ENCODE results near the gene SEC14L2. TPM values are rescaled to one million over a fixed set of nuclear protein-coding genes. Genes with fewer than 3 reads are reported as not detected.

The SEC14L2 gene
- total RNA-seq, 3 donors from 2014 or later, result 5.3 to 45.7 (median 29.5) TPM

GRCh38 chr22:30371321-30371720 lies 25.5 kb upstream of the SEC14L2 start:
- H3K4me1 ChIP-seq, result no peaks in the 10 kb centered on the region
- no peaks in the 10 kb centered on the region for H3K36me3 ChIP-seq
- H3K27me3 ChIP-seq, result no peaks in the 10 kb centered on the region
- H3K4me3 ChIP-seq, result no peak overlapping the region
- no peak for DNase-seq (ENCODE audit: low spot score in 2 of 2)
- TF ChIP-seq POLR2A (IDR thresholded peaks at IDR 0.05) (no peak), CTCF (IDR thresholded peaks at IDR 0.05) (no peak), POLR2AphosphoS5 (IDR thresholded peaks at IDR 0.05) (no peak)
- no peaks in the 10 kb centered on the region for H3K9me3 ChIP-seq
- no peak overlapping the region for H3K27ac ChIP-seq
- intact Hi-C loops (cut with DNase I; ENCODE audit: low total_unique reads), result no loop called here

- Histone ChIP-seq H3K4me1 (no peaks in the 10 kb centered on the region), H3K27ac (no peak overlapping the region), H3K4me3 (no peak overlapping the region), H3K9me3 (no peaks in the 10 kb centered on the region), H3K36me3 (no peaks in the 10 kb centered on the region), H3K27me3 (no peaks in the 10 kb centered on the region)
- no peak for DNase-seq (ENCODE audit: low spot score in 2 of 2)
- intact Hi-C loops (cut with DNase I; ENCODE audit: low total_unique reads), result no loop called here
- TF ChIP-seq CTCF (IDR thresholded peaks at IDR 0.05) (no peak), POLR2AphosphoS5 (IDR thresholded peaks at IDR 0.05) (no peak), POLR2A (IDR thresholded peaks at IDR 0.05) (no peak)
Measured at GRCh38 chr22:30371981-30372380, 24.8 kb upstream of the SEC14L2 start.

GRCh38 chr22:30372915-30373314 lies 23.9 kb upstream of the SEC14L2 start:
- Histone ChIP-seq H3K27me3 (no peaks in the 10 kb centered on the region), H3K27ac (no peak overlapping the region), H3K4me3 (no peak overlapping the region), H3K4me1 (no peaks in the 10 kb centered on the region), H3K9me3 (no peaks in the 10 kb centered on the region), H3K36me3 (no peaks in the 10 kb centered on the region)
- intact Hi-C loops (cut with DNase I; ENCODE audit: low total_unique reads), result no loop called here
- DNase-seq (ENCODE audit: low spot score in 2 of 2), result no peak
- TF ChIP-seq POLR2AphosphoS5 (IDR thresholded peaks at IDR 0.05) (no peak), POLR2A (IDR thresholded peaks at IDR 0.05) (no peak), CTCF (IDR thresholded peaks at IDR 0.05) (no peak)

- no peak overlapping the region for H3K4me3 ChIP-seq
- no peaks in the 10 kb centered on the region for H3K27me3 ChIP-seq
- no peak for TF ChIP-seq CTCF (IDR thresholded peaks at IDR 0.05)
- no peak for TF ChIP-seq POLR2A (IDR thresholded peaks at IDR 0.05)
- TF ChIP-seq POLR2AphosphoS5 (IDR thresholded peaks at IDR 0.05), result no peak
- DNase-seq (ENCODE audit: low spot score in 2 of 2), result no peak
- intact Hi-C loops (cut with DNase I; ENCODE audit: low total_unique reads), result no loop called here
- no peaks in the 10 kb centered on the region for H3K4me1 ChIP-seq
- H3K27ac ChIP-seq, result no peak overlapping the region
- no peaks in the 10 kb centered on the region for H3K9me3 ChIP-seq
- H3K36me3 ChIP-seq, result no peaks in the 10 kb centered on the region
Measured at GRCh38 chr22:30373331-30374325, 23.2 kb upstream of the SEC14L2 start.

GRCh38 chr22:30375312-30375849 lies 21.4 kb upstream of the SEC14L2 start:
- DNase-seq (ENCODE audit: low spot score in 2 of 2), result no peak
- Histone ChIP-seq H3K36me3 (no peaks in the 10 kb centered on the region), H3K4me3 (no peak overlapping the region), H3K4me1 (no peaks in the 10 kb centered on the region), H3K27me3 (no peaks in the 10 kb centered on the region), H3K27ac (no peak overlapping the region), H3K9me3 (no peaks in the 10 kb centered on the region)
- intact Hi-C loops (cut with DNase I; ENCODE audit: low total_unique reads), result no loop called here
- no peak for TF ChIP-seq POLR2AphosphoS5 (IDR thresholded peaks at IDR 0.05)
- no peak for TF ChIP-seq CTCF (IDR thresholded peaks at IDR 0.05)
- TF ChIP-seq POLR2A (IDR thresholded peaks at IDR 0.05), result no peak
